ENCODE results near the gene RNF14.

DNA sequence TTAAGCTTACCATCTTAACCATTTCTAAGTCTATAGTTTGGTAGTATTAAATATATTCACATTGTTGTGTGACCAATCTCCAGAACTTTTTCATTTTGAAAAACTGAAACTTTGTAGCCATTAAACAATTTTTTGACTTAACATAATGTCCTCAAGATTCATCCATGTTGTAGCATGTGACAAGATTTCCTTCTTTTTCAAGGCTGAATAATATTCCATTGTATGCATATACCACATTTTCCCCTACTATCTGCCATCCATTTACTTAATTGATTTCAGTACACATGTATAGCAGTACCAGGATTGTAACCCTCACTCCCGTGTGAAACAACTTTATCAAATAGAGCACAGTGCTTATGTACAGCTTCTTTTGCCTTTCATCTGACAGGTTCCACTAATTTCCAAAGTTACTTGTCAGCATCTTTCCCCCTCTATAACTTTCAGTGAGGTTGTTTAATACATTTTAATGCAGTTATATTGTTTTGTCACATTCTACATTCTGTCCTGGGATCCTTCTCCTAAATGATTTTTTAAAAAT lies 51.3 kb downstream of the RNF14 start:
- TF ChIP-seq, protein P1, sequence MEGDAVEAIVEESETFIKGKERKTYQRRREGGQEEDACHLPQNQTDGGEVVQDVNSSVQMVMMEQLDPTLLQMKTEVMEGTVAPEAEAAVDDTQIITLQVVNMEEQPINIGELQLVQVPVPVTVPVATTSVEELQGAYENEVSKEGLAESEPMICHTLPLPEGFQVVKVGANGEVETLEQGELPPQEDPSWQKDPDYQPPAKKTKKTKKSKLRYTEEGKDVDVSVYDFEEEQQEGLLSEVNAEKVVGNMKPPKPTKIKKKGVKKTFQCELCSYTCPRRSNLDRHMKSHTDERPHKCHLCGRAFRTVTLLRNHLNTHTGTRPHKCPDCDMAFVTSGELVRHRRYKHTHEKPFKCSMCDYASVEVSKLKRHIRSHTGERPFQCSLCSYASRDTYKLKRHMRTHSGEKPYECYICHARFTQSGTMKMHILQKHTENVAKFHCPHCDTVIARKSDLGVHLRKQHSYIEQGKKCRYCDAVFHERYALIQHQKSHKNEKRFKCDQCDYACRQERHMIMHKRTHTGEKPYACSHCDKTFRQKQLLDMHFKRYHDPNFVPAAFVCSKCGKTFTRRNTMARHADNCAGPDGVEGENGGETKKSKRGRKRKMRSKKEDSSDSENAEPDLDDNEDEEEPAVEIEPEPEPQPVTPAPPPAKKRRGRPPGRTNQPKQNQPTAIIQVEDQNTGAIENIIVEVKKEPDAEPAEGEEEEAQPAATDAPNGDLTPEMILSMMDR (IDR thresholded peaks at IDR 0.05; ENCODE audit: poor library complexity), result no peak
- TF ChIP-seq EZH2 (IDR thresholded peaks at IDR 0.05; ENCODE audit: borderline replicate concordance), result no peak

Data from hepatocyte (in vitro differentiated cells).